ENCODE data around the gene FBN2. TPM values are rescaled to one million over a fixed set of nuclear protein-coding genes. Genes with fewer than 3 reads are reported as not detected.
A peak's percentile ranks its signal among the peaks of the same experiment; 100 is the strongest.
"Not testable (repeated sequence)": the region's sequence is repeated elsewhere in the genome, so short reads cannot be mapped to it uniquely, and the experiment has no call there.

Gene FBN2
- total RNA-seq, 1 experiment from 2014 or later: 0.72 TPM

DNA sequence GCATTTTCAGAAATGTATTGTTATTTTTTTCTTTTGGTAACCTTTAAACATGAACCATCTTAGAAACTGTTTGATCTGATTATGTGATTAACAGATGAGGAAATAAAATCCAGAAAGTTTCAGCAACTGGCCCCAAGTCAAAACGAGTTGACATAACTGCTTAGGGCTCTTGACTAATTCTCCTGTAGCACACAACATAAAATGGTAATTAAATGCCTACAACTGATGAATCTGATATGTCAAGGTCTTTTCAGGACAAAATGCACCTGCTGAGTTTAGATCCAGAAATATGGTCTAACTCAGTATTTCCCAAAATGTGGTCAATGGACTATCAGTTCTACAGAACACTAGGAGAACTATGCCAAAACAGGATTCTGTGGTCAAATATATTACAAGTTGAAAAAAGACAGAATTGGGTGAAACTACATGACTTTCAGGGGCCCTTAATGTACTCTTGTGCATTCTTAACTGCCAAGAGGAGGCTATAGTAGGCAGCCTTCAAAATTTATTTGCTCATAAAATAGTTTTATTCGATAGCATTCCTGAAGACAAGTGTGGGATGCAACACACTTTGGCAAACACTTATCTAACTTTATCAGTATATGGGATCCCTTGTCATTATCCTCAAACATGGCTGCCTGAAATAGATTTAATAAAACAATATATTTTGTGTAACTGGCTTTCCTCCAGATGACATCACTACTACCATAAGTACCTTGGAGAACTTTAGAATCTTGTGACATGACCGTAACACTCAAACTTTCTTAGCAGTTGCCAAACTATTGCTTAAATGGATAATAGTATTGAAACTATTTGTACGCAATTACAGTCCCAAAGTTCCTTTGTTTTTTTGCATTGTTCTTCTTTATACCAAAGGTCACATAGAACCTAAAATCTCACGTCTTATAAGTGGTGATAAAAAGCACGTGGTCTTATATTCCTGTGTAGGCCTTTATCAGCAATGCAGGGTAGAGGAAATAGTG is 59.4 kb downstream of the FBN2 start:
- DNase-seq (ENCODE audit: low read depth): no peak

DNA sequence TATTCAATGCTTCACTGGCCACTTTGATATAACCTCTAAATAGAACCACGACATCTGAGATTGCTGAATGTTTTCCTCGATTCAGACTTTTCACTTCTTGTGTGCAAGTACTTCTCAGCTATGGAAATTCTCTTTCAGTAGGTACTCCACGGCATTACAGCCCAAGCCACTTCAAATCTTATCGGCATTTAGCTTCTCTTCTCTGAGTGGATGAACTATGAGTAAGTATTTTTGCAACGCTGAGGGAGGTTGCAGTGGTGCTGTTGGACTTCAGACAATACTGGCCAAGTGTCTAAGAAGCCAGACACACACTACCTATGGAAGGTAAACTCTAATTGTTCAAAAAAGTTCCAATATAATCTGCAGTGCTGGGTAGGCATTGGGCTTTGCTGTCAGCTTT is 60.1 kb downstream of the FBN2 start:
- no peak for DNase-seq (ENCODE audit: low read depth)

DNA sequence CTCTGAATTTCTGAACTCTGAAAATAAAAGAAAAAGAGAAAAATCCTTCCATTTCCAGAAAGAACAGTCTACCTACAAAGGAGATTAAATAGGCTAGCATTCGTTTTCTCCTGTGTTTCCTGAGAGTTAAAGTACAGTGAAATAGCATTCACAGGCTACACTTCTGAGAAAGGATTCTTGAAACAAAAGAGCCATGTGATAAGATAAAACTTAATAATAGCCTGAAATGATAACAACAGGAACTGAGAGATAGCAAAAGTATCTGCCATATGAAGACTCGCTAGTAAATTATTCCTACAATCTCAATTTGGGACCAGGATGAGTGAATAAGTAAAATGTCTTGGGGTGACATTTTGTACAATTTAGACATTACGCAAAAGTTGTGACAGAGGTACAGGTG is 62.4 kb downstream of the FBN2 start:
- no peak for DNase-seq (ENCODE audit: low read depth)

DNA sequence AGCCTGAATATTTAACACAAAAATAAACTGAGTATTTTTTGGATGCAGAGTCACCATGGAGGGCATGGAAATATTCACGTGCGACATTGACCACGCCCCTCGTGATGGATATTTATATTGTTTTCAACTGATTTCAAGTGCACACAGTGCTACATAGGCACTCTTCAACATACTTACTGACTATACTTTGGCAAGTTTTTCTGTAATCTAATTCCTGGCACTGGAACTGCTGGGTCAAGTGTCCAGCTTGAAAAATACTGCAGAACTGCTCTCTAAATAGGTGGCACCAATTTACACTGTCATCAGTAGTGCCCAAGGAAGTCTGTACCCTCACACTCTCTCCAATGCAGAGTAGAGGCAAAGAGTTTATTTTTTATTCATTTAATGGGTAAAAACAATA is 65.1 kb downstream of the FBN2 start:
- no peak for DNase-seq (ENCODE audit: low read depth)

DNA sequence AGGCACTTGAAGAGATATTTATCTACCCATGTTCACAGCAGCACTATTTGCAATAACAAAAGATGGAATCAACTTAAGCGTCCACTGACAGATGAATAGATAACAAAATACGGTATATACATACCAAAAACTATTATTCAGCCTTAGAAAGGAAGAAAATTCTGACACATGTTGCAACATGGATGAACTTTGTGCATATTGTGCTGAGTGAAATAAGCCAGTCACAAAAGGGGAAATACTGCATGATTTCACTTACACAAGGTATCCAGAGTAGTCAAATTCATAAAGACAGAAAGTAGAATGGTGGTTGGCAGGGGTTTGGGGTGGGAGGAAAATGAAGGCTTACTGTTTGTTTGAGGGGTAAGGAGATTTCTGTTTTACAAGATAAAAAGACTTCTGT is 66.0 kb downstream of the FBN2 start:
- no peak for DNase-seq (ENCODE audit: low read depth)

DNA sequence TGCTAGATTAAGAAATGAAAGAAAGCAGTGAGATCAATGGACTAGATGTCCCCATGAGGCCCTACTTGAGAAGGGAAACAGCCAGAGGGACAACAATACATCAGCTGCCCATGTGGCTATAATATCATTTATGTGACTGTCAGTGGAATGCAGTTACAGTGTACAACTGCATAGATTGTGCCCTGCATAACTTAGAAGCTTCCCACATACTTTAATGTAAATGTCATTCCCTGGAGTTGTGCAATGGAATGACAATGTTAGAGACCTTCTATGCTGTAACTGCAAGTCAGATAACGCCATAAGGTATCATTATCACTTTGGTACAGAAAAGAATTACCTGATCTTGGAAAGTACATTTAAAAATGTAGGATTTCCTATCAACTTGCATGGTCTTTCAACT is 67.4 kb downstream of the FBN2 start:
- DNase-seq (ENCODE audit: low read depth): no peak

DNA sequence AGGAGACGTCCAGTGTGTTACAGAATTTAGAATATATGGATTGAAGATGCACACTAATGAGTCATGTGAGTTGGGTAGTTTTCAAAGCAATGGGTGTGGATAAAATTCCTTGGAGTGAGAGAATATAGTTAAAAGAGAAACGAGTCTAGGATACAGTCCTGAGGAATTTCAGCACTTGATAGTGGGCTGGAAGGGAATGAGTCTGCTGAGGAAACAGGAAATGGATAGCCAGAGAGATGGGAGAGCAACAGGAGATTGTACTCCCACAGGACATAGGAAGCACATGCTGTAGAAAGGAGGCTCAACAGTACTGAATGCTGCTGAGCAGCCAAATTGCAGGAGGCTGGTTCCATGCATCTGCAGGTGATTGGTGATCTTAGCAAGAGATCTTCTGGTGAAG is 68.1 kb downstream of the FBN2 start:
- no peak for DNase-seq (ENCODE audit: low read depth)

DNA sequence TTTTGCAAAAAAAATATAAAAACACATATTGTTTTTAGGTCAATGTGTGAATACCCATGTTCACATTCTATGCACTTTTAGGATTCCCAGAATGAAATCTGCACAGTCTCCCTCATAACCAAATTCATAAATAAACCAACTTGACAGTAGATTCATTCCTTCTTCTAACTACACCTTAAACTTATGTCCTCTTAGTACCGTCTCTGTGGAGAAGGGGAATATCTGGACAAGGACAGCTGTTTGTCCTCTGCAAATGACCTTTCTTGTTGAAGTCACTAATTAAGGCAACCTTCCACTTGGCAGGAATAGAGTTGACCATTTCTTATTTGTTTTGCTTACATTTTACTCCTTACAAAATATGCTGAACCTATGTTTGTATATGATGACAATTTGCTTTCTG is 71.1 kb downstream of the FBN2 start:
- no peak for DNase-seq (ENCODE audit: low read depth)

DNA sequence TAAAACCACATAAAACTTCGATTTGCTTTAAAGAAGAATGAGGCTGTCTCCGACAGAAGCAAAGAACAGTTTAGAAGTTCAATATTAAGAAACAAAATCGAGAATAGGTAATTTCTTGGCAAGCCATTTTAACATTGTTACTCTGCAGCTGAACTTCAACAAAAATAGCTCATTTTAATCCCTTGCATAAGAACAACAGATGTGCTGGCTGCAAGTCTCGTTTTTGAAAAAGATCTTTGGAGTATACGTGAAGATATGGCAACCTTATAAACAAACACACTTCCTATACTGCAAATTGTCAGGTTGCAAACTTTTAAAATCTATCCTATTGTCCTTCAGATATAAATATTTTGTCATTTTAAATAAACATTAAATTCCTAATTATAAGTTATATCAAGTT is 71.5 kb downstream of the FBN2 start:
- DNase-seq (ENCODE audit: low read depth): no peak

DNA sequence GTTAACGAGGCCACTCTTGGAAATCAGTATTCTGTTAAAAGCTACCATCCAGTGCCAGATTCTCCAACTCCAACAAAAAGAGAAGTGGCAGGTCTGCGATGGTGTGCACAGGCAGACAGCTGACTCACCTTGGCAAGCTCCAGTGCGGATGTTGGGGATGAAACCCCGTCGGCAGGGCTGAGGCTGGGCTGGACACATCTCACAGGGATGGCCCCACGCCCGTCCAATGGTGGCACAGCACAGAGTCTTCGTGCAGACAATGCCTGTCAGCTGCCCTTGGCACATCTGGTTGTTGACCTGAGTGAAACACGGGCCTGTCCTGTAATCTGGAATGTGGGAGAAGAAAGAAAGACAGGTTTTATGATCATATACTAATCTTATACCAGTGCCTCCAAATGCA is 73.4 kb downstream of the FBN2 start:
- DNase-seq (ENCODE audit: low read depth): peak; percentile 24

DNA sequence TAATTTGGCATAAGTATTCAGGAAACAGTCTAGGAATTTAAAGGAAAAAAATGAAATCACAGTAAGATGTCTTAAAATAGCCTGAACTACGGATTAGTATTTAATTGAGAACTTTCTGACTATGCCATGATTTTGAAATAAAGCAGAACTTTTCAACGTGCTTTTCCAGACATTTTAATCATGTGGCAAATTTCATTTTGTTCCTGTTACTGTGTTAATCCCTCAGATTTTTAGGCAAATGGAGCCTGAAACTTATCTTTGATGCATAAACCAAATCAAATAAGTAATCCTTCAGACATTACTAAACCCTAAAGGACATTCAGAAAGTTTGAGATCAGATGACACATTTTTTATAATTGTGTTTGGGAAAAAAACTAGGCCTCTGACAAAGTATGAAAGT is 75.7 kb downstream of the FBN2 start:
- DNase-seq (ENCODE audit: low read depth): no peak

DNA sequence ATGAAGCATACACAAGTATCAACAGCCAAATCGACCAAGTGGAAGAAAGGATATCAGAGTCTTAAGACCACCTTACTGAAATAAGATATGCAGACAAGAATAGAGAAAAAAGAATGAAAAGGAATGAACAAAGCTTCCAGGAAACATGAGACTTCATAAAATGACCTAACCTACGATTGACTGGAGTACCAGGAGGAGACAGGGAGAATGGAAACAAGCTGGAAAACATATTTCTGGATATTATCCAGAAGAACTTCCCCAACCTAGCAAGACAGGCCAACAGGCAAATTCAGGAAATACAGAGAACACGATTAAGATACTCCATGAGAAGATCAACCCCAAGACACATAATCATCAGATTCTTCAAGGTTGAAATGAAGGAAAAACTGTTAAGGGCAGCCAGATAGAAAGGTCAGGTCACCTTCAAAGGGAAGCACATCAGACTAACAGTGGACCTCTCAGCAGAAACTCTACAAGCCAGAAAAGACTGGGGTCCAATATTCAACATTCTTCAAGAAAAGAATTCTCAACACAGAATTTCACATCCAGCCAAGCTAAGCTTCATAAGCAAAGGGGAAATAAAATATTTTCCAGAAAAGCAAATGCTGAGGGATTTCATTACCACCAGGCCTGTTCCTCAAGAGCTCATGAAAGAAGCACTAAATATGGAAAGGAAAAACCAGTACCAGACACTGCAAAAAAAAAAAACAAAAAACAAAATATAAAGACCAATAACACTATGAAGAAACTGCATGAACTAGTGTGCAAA is 80.7 kb downstream of the FBN2 start:
- not testable (repeated sequence) for DNase-seq (ENCODE audit: low read depth)

DNA sequence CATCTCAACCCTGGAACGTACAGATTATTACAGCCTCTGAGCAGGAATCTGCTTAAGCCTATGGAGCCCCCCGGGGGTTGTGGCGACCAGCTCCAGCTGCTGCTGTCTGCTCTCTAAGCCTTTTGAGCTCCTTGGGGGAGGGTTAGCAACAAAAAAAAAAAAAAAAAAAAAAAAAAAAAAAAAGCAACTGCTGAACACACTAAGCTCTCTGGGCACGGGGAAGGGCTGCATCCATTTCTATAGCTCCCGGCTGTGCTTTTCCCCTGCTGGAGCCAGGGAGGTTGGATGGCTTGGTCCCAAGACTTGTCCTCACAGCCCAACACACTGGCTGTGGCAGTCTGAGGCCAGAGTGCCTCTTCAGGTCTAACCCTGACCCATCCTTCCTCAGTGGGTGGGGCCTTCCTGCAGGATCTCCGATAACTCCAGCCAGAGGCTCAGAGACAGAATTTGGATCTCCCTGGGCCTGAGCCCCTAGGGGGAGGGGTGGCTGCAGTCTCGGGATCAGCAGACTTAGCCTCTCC is 82.1 kb downstream of the FBN2 start:
- no peak for DNase-seq (ENCODE audit: low read depth)

DNA sequence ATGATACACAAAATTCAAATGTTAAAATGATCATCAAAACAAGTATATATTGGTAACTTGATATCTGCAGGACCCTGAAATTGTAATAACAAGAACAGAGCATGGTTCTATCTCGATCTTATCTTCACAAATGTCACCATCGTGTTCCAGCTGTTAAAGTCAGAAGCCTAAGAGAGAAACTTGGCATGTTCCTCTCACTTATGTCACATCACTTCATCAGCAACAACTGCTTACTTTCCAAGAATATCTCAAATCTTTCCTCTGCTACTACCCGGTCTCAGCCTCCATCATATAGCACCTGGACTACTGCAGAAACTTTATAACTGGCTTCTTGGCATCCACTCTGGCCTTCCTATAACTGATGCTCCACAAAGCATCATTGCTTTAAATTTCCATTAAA is 84.9 kb downstream of the FBN2 start:
- DNase-seq (ENCODE audit: low read depth): no peak

DNA sequence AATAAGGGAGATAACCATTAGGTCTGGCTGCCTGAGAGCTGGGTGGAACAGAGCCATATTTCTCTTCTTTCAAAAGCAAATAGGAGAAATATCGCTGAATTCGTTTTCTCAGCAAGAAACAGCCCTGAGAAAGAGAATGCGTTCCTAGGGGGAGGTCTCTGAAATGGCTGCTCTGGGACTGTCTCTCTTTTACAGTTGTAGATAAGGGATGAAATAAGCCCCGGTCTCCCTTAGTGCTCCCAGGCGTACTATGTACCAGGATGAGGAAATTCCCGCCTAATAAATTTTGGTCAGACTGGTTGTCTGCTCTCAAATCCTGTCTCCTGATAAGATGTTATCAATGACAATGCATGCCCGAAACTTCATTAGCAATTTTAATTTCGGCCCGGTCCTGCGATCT is 90.8 kb downstream of the FBN2 start:
- not testable (repeated sequence) for DNase-seq (ENCODE audit: low read depth)

DNA sequence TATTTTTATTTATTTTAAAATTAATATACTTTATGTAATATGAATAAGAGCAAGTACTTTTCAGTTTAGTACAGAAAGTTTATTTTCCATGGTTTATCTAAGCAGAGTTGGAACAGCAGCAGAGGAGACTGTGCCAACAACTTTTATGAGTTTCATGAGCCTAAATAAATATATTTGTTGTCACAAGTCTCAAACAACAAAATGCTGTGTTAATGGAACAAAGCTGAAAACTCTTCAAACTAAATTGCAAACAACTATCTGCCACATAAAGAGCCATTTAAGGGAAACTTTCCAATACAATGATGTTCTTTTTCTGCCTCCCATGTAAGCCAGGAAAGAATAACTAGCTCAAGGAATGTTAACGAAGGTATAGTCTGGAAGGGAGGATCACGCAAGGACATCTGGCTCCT is 96.1 kb downstream of the FBN2 start:
- DNase-seq (ENCODE audit: low read depth): no peak

DNA sequence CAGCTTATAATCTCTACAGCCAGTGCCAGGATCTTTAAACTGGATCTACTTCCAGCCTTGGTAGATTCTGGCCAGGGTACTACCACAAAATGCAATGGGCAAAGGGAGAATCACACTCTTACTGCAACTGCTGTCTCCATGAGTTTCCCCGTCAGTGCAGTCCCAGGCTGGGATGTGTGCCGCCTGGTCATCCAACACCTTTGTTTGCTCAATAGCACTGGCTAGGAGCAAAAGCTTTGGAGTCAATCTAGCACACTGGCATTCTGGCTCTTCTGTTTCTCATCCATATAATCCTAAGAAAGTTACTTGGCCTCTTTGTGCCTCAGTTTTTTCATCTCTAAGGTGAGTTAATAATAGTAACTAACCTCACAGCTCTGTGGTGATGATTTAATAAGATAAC is 96.9 kb downstream of the FBN2 start:
- no peak for DNase-seq (ENCODE audit: low read depth)

DNA sequence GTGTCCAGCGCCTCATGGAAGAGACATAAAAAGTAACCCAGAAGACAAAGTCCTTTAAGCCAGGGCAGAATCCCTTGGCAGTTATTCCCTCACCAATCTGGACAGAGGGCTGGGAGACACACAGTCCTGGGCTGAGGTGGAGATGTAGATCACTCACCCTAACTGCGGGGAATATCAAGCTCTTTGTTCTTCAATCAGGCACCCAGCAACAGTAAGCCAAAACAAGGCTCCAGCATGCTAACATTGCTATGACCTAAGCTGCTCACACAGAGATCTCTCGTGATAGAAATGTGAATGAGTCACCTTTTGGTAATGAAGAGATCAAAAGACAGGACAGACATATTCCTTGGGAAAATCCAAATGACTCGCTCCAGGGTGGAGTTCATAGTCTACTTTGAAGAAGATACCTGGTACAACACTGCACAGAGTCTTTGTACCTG is 101.3 kb downstream of the FBN2 start:
- peak; percentile 18 for DNase-seq (ENCODE audit: low read depth)

DNA sequence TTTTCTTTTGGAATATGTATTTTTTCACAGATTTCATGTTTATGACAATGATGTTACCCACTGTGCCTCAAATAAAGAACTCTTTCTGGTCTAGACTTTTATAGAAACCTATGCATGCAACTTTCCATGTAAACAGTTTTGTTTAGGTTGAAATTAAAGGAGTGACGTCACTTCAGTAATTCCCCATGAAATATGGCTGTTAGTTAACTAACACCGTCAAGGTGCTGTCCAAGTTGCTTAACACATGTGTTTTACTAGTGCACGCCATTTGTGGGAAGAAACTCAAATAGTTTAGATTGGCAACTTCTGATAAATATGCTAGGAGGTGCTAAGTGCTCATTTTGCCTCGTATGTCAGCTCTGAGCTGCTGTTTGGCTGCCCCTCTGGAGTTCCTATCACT is 102.2 kb downstream of the FBN2 start:
- DNase-seq (ENCODE audit: low read depth): no peak

DNA sequence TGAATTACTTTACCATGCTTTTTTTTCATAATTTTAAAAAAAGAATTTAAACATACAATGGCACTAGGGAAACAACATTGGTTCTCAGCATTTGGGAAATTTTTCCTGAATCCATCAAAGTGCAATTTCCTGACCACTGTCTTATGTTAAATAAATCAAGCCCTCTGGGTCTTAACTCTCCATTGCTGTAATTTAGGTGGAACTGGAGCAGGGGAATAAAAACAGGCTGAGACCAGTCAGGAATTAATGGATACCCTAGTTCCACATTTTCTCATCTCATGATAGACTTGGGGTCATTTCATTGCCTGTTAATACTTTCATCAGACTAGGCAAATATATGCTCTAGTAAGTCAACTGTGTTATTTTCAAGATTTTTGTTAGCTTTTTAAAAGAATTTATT is 103.1 kb downstream of the FBN2 start:
- no peak for DNase-seq (ENCODE audit: low read depth)

DNA sequence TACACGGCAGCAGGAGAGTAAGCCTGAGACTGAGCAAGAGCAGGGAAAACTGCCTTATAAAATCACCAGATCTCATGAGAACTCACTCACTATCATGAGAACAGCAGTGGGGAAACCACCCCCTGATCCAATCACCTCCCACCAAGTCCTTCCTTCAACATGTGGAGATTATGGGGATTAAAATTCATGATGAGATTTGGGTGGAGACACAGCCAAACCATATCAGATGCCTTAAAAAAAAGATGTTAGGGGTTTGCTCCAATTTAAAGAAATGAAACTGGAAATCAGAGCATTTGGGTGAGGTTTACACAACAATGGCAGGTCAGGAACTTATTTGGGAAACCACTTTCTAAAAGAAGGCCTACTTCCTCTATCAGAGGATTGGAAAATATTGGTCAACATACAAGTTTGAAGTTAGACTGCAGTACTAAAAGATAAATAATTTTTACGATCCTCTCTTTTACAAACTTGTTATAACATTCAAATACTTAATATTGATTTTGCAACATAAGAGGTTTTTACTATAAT is 105.1 kb downstream of the FBN2 start:
- no peak for DNase-seq (ENCODE audit: low read depth)

DNA sequence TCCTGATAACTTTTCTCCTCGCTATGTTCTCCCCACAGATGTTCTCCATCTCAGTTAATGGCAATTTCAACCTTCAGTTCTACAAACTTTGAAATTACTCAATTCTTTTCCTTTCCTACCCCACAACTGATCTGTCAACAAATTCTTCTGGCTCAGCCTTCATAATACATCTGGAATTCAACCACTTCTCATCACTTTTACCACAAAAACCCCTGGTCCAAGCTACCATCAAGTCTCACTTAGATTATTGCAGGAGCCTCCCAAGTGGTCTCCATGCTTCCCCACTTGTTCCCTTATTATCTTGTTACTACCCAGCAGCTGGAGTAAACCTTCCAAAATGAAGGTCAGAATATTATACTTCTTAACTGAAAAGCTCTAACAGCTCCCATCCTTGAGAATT is 110.1 kb downstream of the FBN2 start:
- no peak for DNase-seq (ENCODE audit: low read depth)

Data from RPMI7951 (cell line).